HCT116 (cell line): ENCODE results near the gene MSI2. TPM values are rescaled to one million over a fixed set of nuclear protein-coding genes. Genes with fewer than 3 reads are reported as not detected.

Source experiments
- ATAC-seq: fragments of 200-7000 bp; cut with Tn5 transposase; 2 replicates; pipeline ENCODE4 v1.9.1; 2020; ENCODE audit warnings: mild to moderate bottlenecking, moderate library complexity
- BruUV-seq: library from RNA; stranded (reverse); fragments of 400-500 nt; replicated peaks from 2 replicates; lab custom pipeline; 2021; lab: Mats Ljungman, UMichigan
- CTCF ChIA-PET: fragments of 300-600 bp; sonication (Branson Sonifier 250); formaldehyde crosslinking; loops from one replicate; lab custom pipeline; 2021; ENCODE audit warnings: antibody characterized with exemption; lab: Charles Lee
- POLR2A ChIA-PET: fragments of 300-600, 350-600 bp; sonication (Branson Sonifier 250); formaldehyde crosslinking; loops from one replicate; lab custom pipeline; 2021; ENCODE audit warnings: antibody characterized with exemption; lab: Charles Lee
- RAD21 ChIA-PET, 2 experiments: fragments of 300-600 bp; sonication (Branson Sonifier 250); formaldehyde crosslinking; loops; one replicate each; lab custom pipeline; 2023; ENCODE audit warnings: low total read pairs in 2 of 2; ENCODE audit not compliant: uncharacterized antibody in 2 of 2, unreplicated experiment in 2 of 2, low non-redundant PET in 1 of 2; lab: Charles Lee
- DNase-seq: peaks from one replicate; pipeline ENCODE4 v3.0.0-alpha.2; 2010; ENCODE audit warnings: low read depth, low spot score
- H2AFZ ChIP-seq: fragments of 200-600 bp; shearing (Covaris generic), sonication (generic); 2 replicates; pipeline ENCODE4 v1.6.1; 2017; ENCODE audit warnings: low read depth, mixed run types, mixed read lengths, antibody characterized with exemption, low read length; ENCODE audit not compliant: poor library complexity, severe bottlenecking
- H3K27ac ChIP-seq: 2 replicates; pipeline ENCODE4 v1.5.1; 2012; ENCODE audit warnings: low read depth, low read length
- H3K27me3 ChIP-seq: fragments of 200-600 bp; sonication (generic); 2 replicates; pipeline ENCODE4 v1.6.1; 2016; ENCODE audit warnings: mixed run types, low read length, mixed read lengths; ENCODE audit not compliant: insufficient read depth
- H3K36me3 ChIP-seq, 2 experiments: fragments of 200-500 bp in 1 of 2; fragments of 200-600 bp in 1 of 2; sonication (Bioruptor generic) in 1 of 2; sonication (generic) in 1 of 2; 2 replicates each; pipeline versions ENCODE4 v1.5.1 to v1.6.1; 2014 to 2016; ENCODE audit warnings: low read length in 2 of 2, inconsistent platforms in 1 of 2, mixed read lengths in 1 of 2, mixed run types in 1 of 2; ENCODE audit not compliant: insufficient read depth in 2 of 2, control insufficient read depth in 1 of 2
- H3K4me1 ChIP-seq, 2 experiments: fragments of 200-600 bp in 1 of 2; sonication (generic) in 1 of 2; 2 replicates each; pipeline versions ENCODE4 v1.5.1 to v1.6.1; 2012 to 2017; ENCODE audit warnings: low read length in 2 of 2, inconsistent platforms in 1 of 2, mild to moderate bottlenecking in 1 of 2, mixed read lengths in 1 of 2, mixed run types in 1 of 2, moderate library complexity in 1 of 2; ENCODE audit not compliant: insufficient read depth in 2 of 2, control insufficient read depth in 1 of 2
- H3K4me2 ChIP-seq: fragments of 200-600 bp; sonication (generic); 2 replicates; pipeline ENCODE4 v1.6.1; 2017; ENCODE audit warnings: mixed run types, low read length, mixed read lengths
- H3K4me3 ChIP-seq, 2 experiments: fragments of 200-600 bp in 1 of 2; sonication (generic) in 1 of 2; replicated peaks in 1 of 2; 2 replicates each; pipeline ENCODE4 v1.5.1; 2011 to 2016; ENCODE audit warnings: low read length in 2 of 2, control low read depth in 1 of 2, low read depth in 1 of 2, mild to moderate bottlenecking in 1 of 2, mixed read lengths in 1 of 2, mixed run types in 1 of 2
- H3K79me2 ChIP-seq: fragments of 200-600 bp; sonication (generic); 2 replicates; pipeline ENCODE4 v1.6.1; 2017; ENCODE audit warnings: mild to moderate bottlenecking, mixed run types, low read length, moderate library complexity, mixed read lengths; ENCODE audit not compliant: insufficient read depth
- H3K9ac ChIP-seq: fragments of 200-600 bp; sonication (generic); 2 replicates; pipeline ENCODE4 v1.6.1; 2016; ENCODE audit warnings: low read length, mixed read lengths
- H3K9me2 ChIP-seq: fragments of 200-600 bp; sonication (generic), shearing (Covaris generic); 2 replicates; pipeline ENCODE4 v1.6.1; 2017; ENCODE audit warnings: mixed run types, mild to moderate bottlenecking, moderate library complexity; ENCODE audit not compliant: insufficient read depth
- H3K9me3 ChIP-seq, 2 experiments: fragments of 200-500 bp in 1 of 2; fragments of 200-600 bp in 1 of 2; sonication (Bioruptor generic) in 1 of 2; sonication (generic) in 1 of 2; 2 replicates each; pipeline ENCODE4 v1.6.1; 2014 to 2017; ENCODE audit warnings: low read length in 2 of 2, mixed read lengths in 2 of 2, inconsistent platforms in 1 of 2, low read depth in 1 of 2, mild to moderate bottlenecking in 1 of 2, mixed run types in 1 of 2, moderate library complexity in 1 of 2; ENCODE audit not compliant: control insufficient read depth in 1 of 2, insufficient read depth in 1 of 2
- H4K20me1 ChIP-seq: fragments of 200-600 bp; sonication (generic), shearing (Covaris generic); 2 replicates; pipeline ENCODE4 v1.6.1; 2017; ENCODE audit warnings: mixed run types, mild to moderate bottlenecking, moderate library complexity; ENCODE audit not compliant: insufficient read depth
- CBX3 ChIP-seq: IDR thresholded peaks from 2 replicates; pipeline ENCODE4 v1.6.1; 2012; ENCODE audit warnings: low read depth
- ELF1 ChIP-seq: IDR thresholded peaks from 2 replicates; pipeline ENCODE4 v1.6.1; 2012; ENCODE audit warnings: low read depth, borderline replicate concordance
- EZH2phosphoT487 ChIP-seq: fragments of 200-600 bp; IDR thresholded peaks from 2 replicates; pipeline ENCODE4 v1.6.1; 2018; ENCODE audit warnings: antibody characterized with exemption, borderline replicate concordance
- FOSL1 ChIP-seq: IDR thresholded peaks from 2 replicates; pipeline ENCODE4 v1.6.1; 2012; ENCODE audit warnings: low read depth
- JUND ChIP-seq: IDR thresholded peaks from 2 replicates; pipeline ENCODE4 v1.6.1; 2012
- POLR2AphosphoS5 ChIP-seq: IDR thresholded peaks from 2 replicates; pipeline ENCODE4 v1.6.1; 2011; ENCODE audit warnings: mild to moderate bottlenecking, low read depth, low read length, moderate library complexity
- REST ChIP-seq: IDR thresholded peaks from 2 replicates; pipeline ENCODE4 v1.6.1; 2012; ENCODE audit warnings: low read depth
- ZNF274 ChIP-seq: fragments of 200-500 bp; sonication (Bioruptor generic); IDR thresholded peaks from 2 replicates; pipeline ENCODE4 v1.6.1; 2014; ENCODE audit warnings: mild to moderate bottlenecking, low read depth, low read length, inconsistent platforms
- intact Hi-C: fragments of 100-400 bp; cut with micrococcal nuclease; formaldehyde crosslinking; loops from 2 replicates; pipeline ENCODE4 v1.10.0; 2022
- total RNA-seq: library from RNA; stranded (reverse); gene quantifications from one replicate; pipeline ENCODE4 v1.2.1, GENCODE V29; 2021; ENCODE audit not compliant: unreplicated experiment

Gene MSI2
- total RNA-seq, 1 experiment from 2014 or later, result 137 TPM

GRCh38 chr17:57524839-57525568 lies 268.7 kb downstream of the MSI2 start:
- H3K9ac ChIP-seq, result no peak overlapping the region
- no peak for TF ChIP-seq ZNF274
- TF ChIP-seq CBX3, result no peak
- no peak for TF ChIP-seq REST
- TF ChIP-seq FOSL1, result no peak
- TF ChIP-seq POLR2AphosphoS5, result no peak
- TF ChIP-seq JUND, result no peak
- no peak for TF ChIP-seq EZH2phosphoT487
- no peak for TF ChIP-seq ELF1
- H3K79me2 ChIP-seq, result peaks cover 5% of the 10 kb centered on the region; the same call in 1 of the 2 replicates
- DNase-seq (no peak), ATAC-seq (no peak)
- ChIA-PET RAD21 (no interaction called here), POLR2A (no interaction called here), CTCF (interaction anchor here (2.0 kb wide), 1 partner anchor 10 kb away, joined by 5 read pairs; no protein-coding TSS in a partner anchor)
- 0 out of 2 replicates have a peak overlapping the region, but pooled peaks have one; percentile 40 for H3K4me2 ChIP-seq
- no peaks in the 10 kb centered on the region for H3K27me3 ChIP-seq
- no peak overlapping the region for H2AFZ ChIP-seq
- H3K4me1 ChIP-seq, result peaks cover 41 to 42% of the 10 kb centered on the region in 2 experiments
- H3K4me3 ChIP-seq, result no peak overlapping the region
- no peaks in the 10 kb centered on the region for H4K20me1 ChIP-seq
- BruUV-seq, result no TSS peak
- no peaks in the 10 kb centered on the region for H3K9me3 ChIP-seq
- intact Hi-C loops, result no loop called here
- H3K36me3 ChIP-seq, result no peaks in the 10 kb centered on the region
- H3K27ac ChIP-seq, result peak overlapping the region; percentile 67
- H3K9me2 ChIP-seq, result no peaks in the 10 kb centered on the region
